Sigmoid colon (tissue), 7 donors: ENCODE data around the gene ECSIT. TPM values are rescaled to one million over a fixed set of nuclear protein-coding genes. Genes with fewer than 3 reads are reported as not detected.

Experiments
- DNase-seq: peaks from one replicate; pipeline ENCODE4 v3.0.0-alpha.2; 2019
- H3K27ac ChIP-seq, 4 donors: fragments of 200-600 bp; sonication (generic); one replicate each; pipeline ENCODE4 v1.5.1; 2016 to 2019; ENCODE audit warnings: mild to moderate bottlenecking in 1 of 4
- H3K27me3 ChIP-seq, 3 donors: fragments of 200-600 bp; sonication (generic); one replicate each; pipeline ENCODE4 v1.5.1; 2019; ENCODE audit warnings: mild to moderate bottlenecking in 1 of 3
- H3K36me3 ChIP-seq, 4 donors: fragments of 200-600 bp; sonication (generic); one replicate each; pipeline ENCODE4 v1.5.1; 2016 to 2019
- H3K4me1 ChIP-seq, 4 donors: fragments of 200-600 bp; sonication (generic); one replicate each; pipeline ENCODE4 v1.5.1; 2017 to 2019
- H3K4me3 ChIP-seq, 4 donors: fragments of 200-600 bp; sonication (generic); one replicate each; pipeline ENCODE4 v1.5.1; 2017 to 2019; ENCODE audit warnings: mild to moderate bottlenecking in 2 of 4, moderate library complexity in 1 of 4
- H3K9me3 ChIP-seq, 4 donors: fragments of 200-600 bp in 3 of 4; sonication (generic) in 3 of 4; one replicate each; pipeline versions ENCODE4 v1.5.1 to v1.6.1; 2013 to 2019
- EP300 ChIP-seq, 4 donors: sonication (generic); formaldehyde crosslinking; IDR thresholded peaks; one replicate each; pipeline ENCODE4 v1.6.1; 2017; ENCODE audit warnings: antibody characterized with exemption in 4 of 4
- POLR2A ChIP-seq, 2 donors: fragments of 450-650 bp; IDR thresholded peaks; one replicate each; pipeline ENCODE4 v1.6.1; 2016; ENCODE audit warnings: antibody characterized with exemption in 2 of 2, mild to moderate bottlenecking in 2 of 2, moderate library complexity in 2 of 2
- POLR2AphosphoS5 ChIP-seq, 4 donors: sonication (generic); formaldehyde crosslinking; IDR thresholded peaks; one replicate each; pipeline ENCODE4 v1.6.1; 2017; ENCODE audit warnings: antibody characterized with exemption in 4 of 4
- WGBS, 2 donors: extraction: QIAGEN DNeasy Blood & Tissue Kit; methylation state at CpG; one replicate each; pipeline ENCODE4 v1.1.7; 2013; 5-methylcytosine and 5-hydroxymethylcytosine counted together
- intact Hi-C: fragments of 100-400 bp; cut with DNase I; formaldehyde crosslinking; loops from one replicate; pipeline ENCODE4 v1.15.1; 2023
- polyA plus RNA-seq, 3 donors: library from polyadenylated mRNA; stranded (reverse); fragments of 200-250 nt; gene quantifications; one replicate each; pipeline ENCODE4 v1.2.3, GENCODE V29; 2013
- total RNA-seq, 4 donors: library from RNA; depleted of rRNA; stranded (reverse); fragments of >200 nt; gene quantifications; one replicate each; pipeline ENCODE4 v1.1.0, GENCODE V29; 2016
- TF ChIP-seq, protein P1 (sequence below), 4 experiments: fragments of 450-650 bp in 3 of 4; fragments of 200-600 bp in 1 of 4; IDR thresholded peaks; one replicate each; pipeline ENCODE4 v1.5.1; 2016 to 2019; ENCODE audit warnings: antibody characterized with exemption in 4 of 4, mild to moderate bottlenecking in 3 of 4, moderate library complexity in 2 of 4
- donor health status: healthy with polysubstance abuse.
- donor health status: Bipolar disorder and iron deficiency.
- donor health status: healthy.

The ECSIT gene
- total and polyA plus RNA-seq, 7 donors: 60.7 to 93.5 (median 75.8) TPM

DNA sequence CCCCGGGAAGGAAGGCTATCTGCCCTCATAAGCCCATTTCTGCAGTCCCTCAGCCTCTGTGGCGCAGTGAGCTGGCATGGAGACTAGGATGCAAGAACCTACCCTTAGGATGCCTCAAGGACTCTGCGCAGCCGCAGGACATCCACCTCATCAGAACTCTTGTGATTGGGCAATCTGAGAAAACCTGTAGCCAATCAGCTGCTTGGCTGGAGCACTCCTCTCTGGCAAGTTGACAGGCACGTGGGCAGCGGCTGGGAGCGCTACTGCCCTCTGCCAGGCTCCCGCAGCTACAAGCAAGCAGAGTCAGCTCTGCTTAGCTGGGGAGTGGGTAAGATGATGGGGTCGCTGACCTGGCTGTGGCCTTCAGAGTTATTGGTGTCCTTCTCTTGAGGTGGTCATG lies 1.5 kb upstream of the ECSIT start:
- intact Hi-C loops: no loop called here
- Histone ChIP-seq H3K4me1 (peaks cover 0 to 45% (median 36%) of the 10 kb centered on the region in 4 donors), H3K4me3 (no peak overlapping the region), H3K27ac (peak overlapping the region; percentile 83 to 95 (median 92)), H3K36me3 (peaks cover 0 to 7% (median 1%) of the 10 kb centered on the region in 4 donors), H3K27me3 (no peaks in the 10 kb centered on the region), H3K9me3 (no peaks in the 10 kb centered on the region)
- DNase-seq: peak; percentile 91
- 20 to 24% methylated on average over 9 of the region's 9 CpGs for WGBS, 2 donors
- TF ChIP-seq EP300 (IDR thresholded peaks at IDR 0.05): no peak
- TF ChIP-seq POLR2A (IDR thresholded peaks at IDR 0.05): no peak
- peak in 3 of 4 donors; percentile 8 to 48 (median 42) for TF ChIP-seq POLR2AphosphoS5 (IDR thresholded peaks at IDR 0.05)
- TF ChIP-seq, protein P1, sequence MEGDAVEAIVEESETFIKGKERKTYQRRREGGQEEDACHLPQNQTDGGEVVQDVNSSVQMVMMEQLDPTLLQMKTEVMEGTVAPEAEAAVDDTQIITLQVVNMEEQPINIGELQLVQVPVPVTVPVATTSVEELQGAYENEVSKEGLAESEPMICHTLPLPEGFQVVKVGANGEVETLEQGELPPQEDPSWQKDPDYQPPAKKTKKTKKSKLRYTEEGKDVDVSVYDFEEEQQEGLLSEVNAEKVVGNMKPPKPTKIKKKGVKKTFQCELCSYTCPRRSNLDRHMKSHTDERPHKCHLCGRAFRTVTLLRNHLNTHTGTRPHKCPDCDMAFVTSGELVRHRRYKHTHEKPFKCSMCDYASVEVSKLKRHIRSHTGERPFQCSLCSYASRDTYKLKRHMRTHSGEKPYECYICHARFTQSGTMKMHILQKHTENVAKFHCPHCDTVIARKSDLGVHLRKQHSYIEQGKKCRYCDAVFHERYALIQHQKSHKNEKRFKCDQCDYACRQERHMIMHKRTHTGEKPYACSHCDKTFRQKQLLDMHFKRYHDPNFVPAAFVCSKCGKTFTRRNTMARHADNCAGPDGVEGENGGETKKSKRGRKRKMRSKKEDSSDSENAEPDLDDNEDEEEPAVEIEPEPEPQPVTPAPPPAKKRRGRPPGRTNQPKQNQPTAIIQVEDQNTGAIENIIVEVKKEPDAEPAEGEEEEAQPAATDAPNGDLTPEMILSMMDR (IDR thresholded peaks at IDR 0.05): peak in 1 of 4 experiments; percentile 15

DNA sequence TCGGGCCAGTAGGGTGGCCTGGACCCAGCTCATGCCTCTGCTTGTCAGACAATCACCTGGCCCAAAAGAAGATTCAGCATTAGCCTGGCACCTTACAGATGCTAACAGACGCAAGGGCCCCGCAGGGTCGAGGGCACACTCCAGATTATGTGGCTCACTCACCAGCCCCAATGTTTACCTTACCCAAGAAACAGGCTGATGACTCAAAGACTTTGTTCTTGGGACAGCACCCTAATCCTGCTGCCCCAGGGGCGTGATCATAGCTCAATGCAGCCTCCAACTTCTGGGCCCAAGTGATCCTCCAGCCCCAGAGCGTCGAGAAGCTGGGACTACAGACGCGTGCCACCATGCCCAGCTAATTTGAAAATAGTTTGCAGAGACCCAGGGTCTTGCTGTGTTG lies 9.8 kb downstream of the ECSIT start:
- no peak for DNase-seq
- Histone ChIP-seq H3K4me3 (no peak overlapping the region), H3K27me3 (no peaks in the 10 kb centered on the region), H3K36me3 (peaks cover 8 to 85% (median 18%) of the 10 kb centered on the region in 4 donors), H3K9me3 (no peaks in the 10 kb centered on the region), H3K4me1 (no peaks in the 10 kb centered on the region), H3K27ac (no peak overlapping the region)
- intact Hi-C loops: no loop called here
- WGBS, 2 donors: 92 to 96% methylated on average over 9 of the region's 9 CpGs
- TF ChIP-seq POLR2AphosphoS5 (IDR thresholded peaks at IDR 0.05) (no peak), EP300 (IDR thresholded peaks at IDR 0.05) (no peak), POLR2A (IDR thresholded peaks at IDR 0.05) (no peak)
- TF ChIP-seq, protein P1 (IDR thresholded peaks at IDR 0.05): no peak

DNA sequence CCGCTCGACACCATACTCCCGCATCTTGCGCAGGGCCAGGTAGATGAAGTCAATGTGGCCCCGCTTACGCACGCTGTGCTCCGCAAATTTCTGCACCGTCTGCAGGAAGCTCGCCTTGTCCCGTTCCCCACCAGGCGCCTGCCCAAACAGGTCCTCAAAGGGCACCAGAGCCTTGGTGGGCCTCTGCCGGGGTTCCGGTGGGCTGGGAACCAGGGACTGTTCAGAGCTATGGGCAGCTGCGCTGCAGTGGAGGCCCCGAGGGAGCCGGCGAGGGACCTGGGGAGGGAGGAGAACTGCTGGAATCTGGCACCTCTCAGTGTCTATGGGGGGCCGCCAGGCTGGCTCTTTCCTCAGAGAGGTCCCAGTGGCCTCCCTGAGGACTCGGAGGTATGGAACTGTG lies 15.0 kb downstream of the ECSIT start:
- H3K36me3 ChIP-seq: peaks cover 9 to 88% (median 31%) of the 10 kb centered on the region in 4 donors
- 97% methylated on average over 20 of the region's 20 CpGs for WGBS, 2 donors
- H3K27me3 ChIP-seq: no peaks in the 10 kb centered on the region
- H3K27ac ChIP-seq: no peak overlapping the region
- TF ChIP-seq, protein P1 (IDR thresholded peaks at IDR 0.05): no peak
- TF ChIP-seq POLR2AphosphoS5 (IDR thresholded peaks at IDR 0.05) (no peak), POLR2A (IDR thresholded peaks at IDR 0.05) (no peak), EP300 (IDR thresholded peaks at IDR 0.05) (no peak)
- no peaks in the 10 kb centered on the region for H3K9me3 ChIP-seq
- no peak for DNase-seq
- H3K4me1 ChIP-seq: no peaks in the 10 kb centered on the region
- no peak overlapping the region for H3K4me3 ChIP-seq
- intact Hi-C loops: no loop called here

DNA sequence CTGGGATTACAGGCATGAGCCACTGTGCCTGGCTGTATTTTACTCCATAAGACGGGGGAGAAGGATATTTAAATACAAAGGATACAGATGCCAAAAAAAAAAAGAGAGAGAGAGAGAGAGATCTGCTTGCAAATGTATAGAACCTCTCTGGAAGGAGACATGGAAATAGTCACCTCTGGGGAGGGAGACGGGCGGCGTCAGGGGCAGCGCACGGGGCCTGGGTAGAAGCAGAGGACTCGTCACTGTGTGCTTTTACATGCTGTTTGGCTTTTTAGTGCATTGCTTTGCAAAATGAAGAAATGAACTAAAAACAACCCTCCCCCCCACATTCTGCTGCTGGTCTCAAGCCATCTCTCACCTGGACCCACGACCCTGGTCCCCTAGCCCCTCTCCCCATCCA lies 18.5 kb downstream of the ECSIT start:
- H3K27me3 ChIP-seq: no peaks in the 10 kb centered on the region
- DNase-seq: no peak
- peaks cover 0 to 53% (median 16%) of the 10 kb centered on the region in 4 donors for H3K36me3 ChIP-seq
- TF ChIP-seq EP300 (IDR thresholded peaks at IDR 0.05) (no peak), POLR2A (IDR thresholded peaks at IDR 0.05) (no peak), POLR2AphosphoS5 (IDR thresholded peaks at IDR 0.05) (no peak)
- TF ChIP-seq, protein P1 (IDR thresholded peaks at IDR 0.05): no peak
- no peak overlapping the region for H3K27ac ChIP-seq
- WGBS, 2 donors: 95 to 96% methylated on average over 8 of the region's 8 CpGs
- H3K4me3 ChIP-seq: no peak overlapping the region
- intact Hi-C loops: no loop called here
- no peaks in the 10 kb centered on the region for H3K9me3 ChIP-seq
- H3K4me1 ChIP-seq: peaks cover 0 to 12% (median 6%) of the 10 kb centered on the region in 4 donors
